ENCODE data around the gene KLF15.

- TF ChIP-seq CTCF (IDR thresholded peaks at IDR 0.05; ENCODE audit: control extremely low read depth in 1 of 3, insufficient read depth in 1 of 3, low read depth in 1 of 3, low read length in 3 of 3) (no peak), POLR2A (IDR thresholded peaks at IDR 0.05; ENCODE audit: control extremely low read depth in 1 of 2, low read depth in 2 of 2, low read length in 2 of 2) (no peak), TAF1 (IDR thresholded peaks at IDR 0.05; ENCODE audit: low read depth, low read length) (no peak), POLR2AphosphoS5 (IDR thresholded peaks at IDR 0.05; ENCODE audit: low read depth, low read length) (no peak), JUN (IDR thresholded peaks at IDR 0.05; ENCODE audit: low read depth, low read length) (no peak), KDM5A (IDR thresholded peaks at IDR 0.05; ENCODE audit: low read length) (no peak), TBP (IDR thresholded peaks at IDR 0.05; ENCODE audit: low read depth, low read length) (no peak), ZNF274 (IDR thresholded peaks at IDR 0.05; ENCODE audit: borderline replicate concordance, extremely low read depth, low read length) (no peak), NANOG (IDR thresholded peaks at IDR 0.05; ENCODE audit: insufficient read depth, low read depth, low read length, poor library complexity, severe bottlenecking) (no peak), RFX5 (IDR thresholded peaks at IDR 0.05; ENCODE audit: borderline replicate concordance, low read depth, low read length) (no peak), RAD21 (IDR thresholded peaks at IDR 0.05 in 1 of 2, conservative IDR thresholded peaks at IDR 0.05 in 1 of 2; ENCODE audit: low read depth in 2 of 2, low read length in 2 of 2) (no peak), YY1 (IDR thresholded peaks at IDR 0.05; ENCODE audit: low read depth, low read length) (no peak)
- TF ChIP-seq, protein P1, sequence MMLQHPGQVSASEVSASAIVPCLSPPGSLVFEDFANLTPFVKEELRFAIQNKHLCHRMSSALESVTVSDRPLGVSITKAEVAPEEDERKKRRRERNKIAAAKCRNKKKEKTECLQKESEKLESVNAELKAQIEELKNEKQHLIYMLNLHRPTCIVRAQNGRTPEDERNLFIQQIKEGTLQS (IDR thresholded peaks at IDR 0.05; ENCODE audit: insufficient read depth, low read depth, low read length): no peak
Measured at GRCh38 chr3:126341755-126342150, 15.5 kb downstream of the KLF15 start.

All from H1 (cell line).